Sigmoid colon (tissue), 7 donors: ENCODE data around the gene CRYGN. TPM values are rescaled to one million over a fixed set of nuclear protein-coding genes. Genes with fewer than 3 reads are reported as not detected.

ENCODE experiments used
- DNase-seq: peaks from one replicate; pipeline ENCODE4 v3.0.0-alpha.2; 2019
- H3K27ac ChIP-seq, 4 donors: fragments of 200-600 bp; sonication (generic); one replicate each; pipeline ENCODE4 v1.5.1; 2016 to 2019; ENCODE audit warnings: mild to moderate bottlenecking in 1 of 4
- H3K27me3 ChIP-seq, 3 donors: fragments of 200-600 bp; sonication (generic); one replicate each; pipeline ENCODE4 v1.5.1; 2019; ENCODE audit warnings: mild to moderate bottlenecking in 1 of 3
- H3K36me3 ChIP-seq, 4 donors: fragments of 200-600 bp; sonication (generic); one replicate each; pipeline ENCODE4 v1.5.1; 2016 to 2019
- H3K4me1 ChIP-seq, 4 donors: fragments of 200-600 bp; sonication (generic); one replicate each; pipeline ENCODE4 v1.5.1; 2017 to 2019
- H3K4me3 ChIP-seq, 4 donors: fragments of 200-600 bp; sonication (generic); one replicate each; pipeline ENCODE4 v1.5.1; 2017 to 2019; ENCODE audit warnings: mild to moderate bottlenecking in 2 of 4, moderate library complexity in 1 of 4
- H3K9me3 ChIP-seq, 4 donors: fragments of 200-600 bp in 3 of 4; sonication (generic) in 3 of 4; one replicate each; pipeline versions ENCODE4 v1.5.1 to v1.6.1; 2013 to 2019
- CTCF ChIP-seq, 4 experiments: fragments of 450-650 bp in 3 of 4; fragments of 200-600 bp in 1 of 4; IDR thresholded peaks; one replicate each; pipeline ENCODE4 v1.5.1; 2016 to 2019; ENCODE audit warnings: antibody characterized with exemption in 4 of 4, mild to moderate bottlenecking in 3 of 4, moderate library complexity in 2 of 4
- EP300 ChIP-seq, 4 donors: sonication (generic); formaldehyde crosslinking; IDR thresholded peaks; one replicate each; pipeline ENCODE4 v1.6.1; 2017; ENCODE audit warnings: antibody characterized with exemption in 4 of 4
- POLR2A ChIP-seq, 2 donors: fragments of 450-650 bp; IDR thresholded peaks; one replicate each; pipeline ENCODE4 v1.6.1; 2016; ENCODE audit warnings: antibody characterized with exemption in 2 of 2, mild to moderate bottlenecking in 2 of 2, moderate library complexity in 2 of 2
- POLR2AphosphoS5 ChIP-seq, 4 donors: sonication (generic); formaldehyde crosslinking; IDR thresholded peaks; one replicate each; pipeline ENCODE4 v1.6.1; 2017; ENCODE audit warnings: antibody characterized with exemption in 4 of 4
- WGBS, 2 donors: extraction: QIAGEN DNeasy Blood & Tissue Kit; methylation state at CpG; one replicate each; pipeline ENCODE4 v1.1.7; 2013; 5-methylcytosine and 5-hydroxymethylcytosine counted together
- intact Hi-C: fragments of 100-400 bp; cut with DNase I; formaldehyde crosslinking; loops from one replicate; pipeline ENCODE4 v1.15.1; 2023
- polyA plus RNA-seq, 3 donors: library from polyadenylated mRNA; stranded (reverse); fragments of 200-250 nt; gene quantifications; one replicate each; pipeline ENCODE4 v1.2.3, GENCODE V29; 2013
- total RNA-seq, 4 donors: library from RNA; depleted of rRNA; stranded (reverse); fragments of >200 nt; gene quantifications; one replicate each; pipeline ENCODE4 v1.1.0, GENCODE V29; 2016
- donor health status: healthy with polysubstance abuse.
- donor health status: Bipolar disorder and iron deficiency.
- donor health status: healthy.

CRYGN gene
- total and polyA plus RNA-seq, 7 donors, result 0.17 to 1.8 (median 0.99) TPM; not detected in 3

- H3K27me3 ChIP-seq, result peaks cover 22 to 56% (median 36%) of the 10 kb centered on the region in 3 donors
- 2 to 7% methylated on average over 75 of the region's 75 CpGs for WGBS, 2 donors
- H3K9me3 ChIP-seq, result no peaks in the 10 kb centered on the region
- TF ChIP-seq CTCF (IDR thresholded peaks at IDR 0.05) (no peak), POLR2AphosphoS5 (IDR thresholded peaks at IDR 0.05) (peak in 2 of 4 donors; percentile 49 to 58), POLR2A (IDR thresholded peaks at IDR 0.05) (no peak), EP300 (IDR thresholded peaks at IDR 0.05) (no peak)
- H3K36me3 ChIP-seq, result no peaks in the 10 kb centered on the region
- peaks cover 0 to 22% (median 17%) of the 10 kb centered on the region in 4 donors for H3K4me1 ChIP-seq
- DNase-seq, result peak; percentile 62
- intact Hi-C loops, result loop anchor here (5.0 kb wide), 1 partner anchor 37 kb away; no protein-coding TSS in a partner anchor
- H3K27ac ChIP-seq, result peak within 1 kb of the TSS; percentile 59 to 71 (median 66)
- peak within 1 kb of the TSS; percentile 35 to 53 (median 44) for H3K4me3 ChIP-seq
Observed at GRCh38 chr7:151409667-151410404, 30.1 kb downstream of the CRYGN start, which contains the start of gene WDR86. WDR86 (minus strand) TSS chr7:151410038; CDS start chr7:151409589, 449 bp downstream.

DNA sequence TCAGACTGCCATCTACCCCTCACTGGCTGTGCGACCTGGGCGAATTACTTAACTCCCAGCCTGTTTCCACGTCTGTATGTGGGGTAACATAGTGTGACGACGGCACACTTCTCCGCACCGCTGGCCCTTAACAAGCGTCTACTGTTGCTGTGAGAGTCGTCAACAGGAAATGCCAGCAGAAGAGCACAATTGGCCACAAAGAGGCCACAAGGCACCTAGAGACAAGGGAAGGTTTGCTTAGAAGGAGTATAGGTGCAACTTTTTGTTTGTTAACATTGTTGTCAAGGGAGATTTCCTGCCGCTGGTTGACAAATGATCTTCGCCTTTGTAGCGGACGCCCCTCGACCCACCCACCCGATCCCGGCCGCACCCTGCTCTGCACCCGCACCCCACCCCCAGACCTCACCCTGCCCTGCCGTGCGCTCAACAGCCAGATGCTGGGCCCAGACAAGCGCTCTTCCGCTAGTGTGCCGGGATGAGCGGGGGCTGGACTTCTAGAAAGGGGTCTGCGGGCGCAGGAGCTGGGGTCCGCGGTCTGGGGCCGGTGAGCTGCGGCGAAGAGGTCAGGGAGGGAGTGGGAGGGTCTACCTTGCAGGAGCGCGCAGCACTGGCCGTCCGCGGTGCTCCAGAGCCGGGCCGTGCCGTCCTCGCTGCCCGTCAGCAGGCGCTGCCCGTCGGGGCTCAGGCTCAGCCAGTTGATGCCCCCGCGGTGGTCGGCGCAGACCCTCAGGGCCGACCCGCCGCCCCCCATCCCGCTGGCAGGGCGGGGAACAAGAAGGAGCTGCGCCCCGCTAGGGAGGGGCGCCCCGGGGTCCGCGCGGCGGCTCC, 30.9 kb downstream of the CRYGN start:
- TF ChIP-seq POLR2AphosphoS5 (IDR thresholded peaks at IDR 0.05) (peak in 3 of 4 donors; percentile 12 to 67 (median 48)), CTCF (IDR thresholded peaks at IDR 0.05) (no peak), EP300 (IDR thresholded peaks at IDR 0.05) (no peak), POLR2A (IDR thresholded peaks at IDR 0.05) (peak in 1 of 2 donors; percentile 15)
- peak; percentile 68 for DNase-seq
- 7 to 9% methylated on average over 61 of the region's 61 CpGs for WGBS, 2 donors
- intact Hi-C loops, result no loop called here
- peaks cover 0 to 22% (median 17%) of the 10 kb centered on the region in 4 donors for H3K4me1 ChIP-seq
- H3K27ac ChIP-seq, result peak overlapping the region; percentile 59 to 71 (median 66)
- H3K36me3 ChIP-seq, result no peaks in the 10 kb centered on the region
- peak overlapping the region; percentile 35 to 53 (median 44) for H3K4me3 ChIP-seq
- no peaks in the 10 kb centered on the region for H3K9me3 ChIP-seq
- H3K27me3 ChIP-seq, result peaks cover 22 to 56% (median 36%) of the 10 kb centered on the region in 3 donors

GRCh38 chr7:151408498-151408838, 31.5 kb downstream of the CRYGN start:
- peak overlapping the region; percentile 59 to 71 (median 66) for H3K27ac ChIP-seq

More at GRCh38 chr7:151408498-151408838, 31.5 kb downstream of the CRYGN start:
- TF ChIP-seq POLR2A (IDR thresholded peaks at IDR 0.05) (no peak), POLR2AphosphoS5 (IDR thresholded peaks at IDR 0.05) (no peak), EP300 (IDR thresholded peaks at IDR 0.05) (no peak), CTCF (IDR thresholded peaks at IDR 0.05) (no peak)
- DNase-seq, result no peak
- Histone ChIP-seq H3K4me1 (peaks cover 0 to 22% (median 17%) of the 10 kb centered on the region in 4 donors), H3K36me3 (no peaks in the 10 kb centered on the region), H3K9me3 (no peaks in the 10 kb centered on the region), H3K27me3 (peaks cover 22 to 56% (median 36%) of the 10 kb centered on the region in 3 donors), H3K4me3 (peak overlapping the region; percentile 2 to 53 (median 44))
- intact Hi-C loops, result no loop called here
- WGBS, 2 donors, result 76 to 82% methylated on average over 7 of the region's 7 CpGs
